Right atrium auricular region (tissue), 2 donors: Measurements from ENCODE around the gene HCK. TPM values are rescaled to one million over a fixed set of nuclear protein-coding genes. Genes with fewer than 3 reads are reported as not detected.
A peak's percentile ranks its signal among the peaks of the same experiment; 100 is the strongest.

Experiments
- DNase-seq: peaks from one replicate; pipeline ENCODE4 v3.0.0-alpha.2; 2019; ENCODE audit warnings: low spot score
- H3K27ac ChIP-seq, 2 donors: fragments of 200-600 bp; sonication (generic); 1 replicate in 1 of 2; 2 replicates in 1 of 2; pipeline ENCODE4 v1.5.1; 2016 to 2019
- H3K27me3 ChIP-seq, 2 donors: fragments of 200-600 bp; sonication (generic); one replicate each; pipeline versions ENCODE4 v1.5.1 to v1.6.0; 2017 to 2019
- H3K36me3 ChIP-seq: fragments of 200-600 bp; sonication (generic); one replicate; pipeline ENCODE4 v1.5.1; 2016
- H3K4me1 ChIP-seq, 2 donors: fragments of 200-600 bp; sonication (generic); one replicate each; pipeline versions ENCODE4 v1.5.1 to v1.6.0; 2017 to 2019
- H3K4me3 ChIP-seq, 2 donors: fragments of 200-600 bp; sonication (generic); 1 replicate in 1 of 2; 2 replicates in 1 of 2; pipeline ENCODE4 v1.5.1; 2017 to 2019; ENCODE audit warnings: mild to moderate bottlenecking in 1 of 2, moderate library complexity in 1 of 2
- H3K9me3 ChIP-seq, 2 donors: fragments of 200-600 bp; sonication (generic); one replicate each; pipeline ENCODE4 v1.5.1; 2019
- CTCF ChIP-seq, 2 donors: fragments of 200-600 bp; sonication (generic); IDR thresholded peaks; one replicate each; pipeline ENCODE4 v1.5.1; 2019; ENCODE audit warnings: antibody characterized with exemption in 2 of 2
- total RNA-seq, 2 donors: library from RNA; depleted of rRNA; stranded (reverse); fragments of >200 nt; gene quantifications; one replicate each; pipeline ENCODE4 v1.1.0, GENCODE V29; 2016

The HCK gene
- total RNA-seq, 2 donors from 2014 or later: 2.3 to 9.2 TPM

DNA sequence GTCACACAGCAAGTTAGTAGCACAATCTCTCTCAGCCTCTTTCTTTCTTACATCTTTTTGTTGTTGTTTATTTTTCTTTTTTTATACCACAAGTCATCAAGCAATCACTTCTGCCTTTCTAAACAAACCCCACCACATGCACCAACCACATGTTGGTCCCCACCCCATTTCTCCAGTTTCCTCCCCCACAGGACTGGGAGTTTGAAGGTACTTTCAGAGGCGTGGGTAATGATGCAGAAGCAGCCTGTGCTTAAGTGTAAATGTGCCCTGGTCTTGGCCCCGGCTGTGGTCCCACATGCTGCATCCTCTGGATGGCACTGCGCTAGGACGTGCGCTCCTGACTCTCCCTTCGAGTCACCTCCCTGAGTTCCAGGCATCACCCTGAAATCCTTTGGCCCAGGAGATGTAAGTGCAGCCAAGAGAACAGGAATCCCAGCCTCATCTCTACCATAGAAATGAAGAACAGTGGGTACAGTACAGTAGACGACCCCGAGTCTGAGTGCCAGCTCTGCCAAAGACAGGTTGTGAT is 5.7 kb downstream of the HCK start:
- DNase-seq: no peak
- H3K27me3 ChIP-seq: peaks cover 4 to 7% of the 10 kb centered on the region in 2 donors
- peaks cover 0 to 2% of the 10 kb centered on the region in 2 donors for H3K4me1 ChIP-seq
- H3K27ac ChIP-seq: no peak overlapping the region
- H3K9me3 ChIP-seq: no peaks in the 10 kb centered on the region
- H3K36me3 ChIP-seq: no peaks in the 10 kb centered on the region
- no peak for TF ChIP-seq CTCF (IDR thresholded peaks at IDR 0.05)
- no peak overlapping the region for H3K4me3 ChIP-seq

DNA sequence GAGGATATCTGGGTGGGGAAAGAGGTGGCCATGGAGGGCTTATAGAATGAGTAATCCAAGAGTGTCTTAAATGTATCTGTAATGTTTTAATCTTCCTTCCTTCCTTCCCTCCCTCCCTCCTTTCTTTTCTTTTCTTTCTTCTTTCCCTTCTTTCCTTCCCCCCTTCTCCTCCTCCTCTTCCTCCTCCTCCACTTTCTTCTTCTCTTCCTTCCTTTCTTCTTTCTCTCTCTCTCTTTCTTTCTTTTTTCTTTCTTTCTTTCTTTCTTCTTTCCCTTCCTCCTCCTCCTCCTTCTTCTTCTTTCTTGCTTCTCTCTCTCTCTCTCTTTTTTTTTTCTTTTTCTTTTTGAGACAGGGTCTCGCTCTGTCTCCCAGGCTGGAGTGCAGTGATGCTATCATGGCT is 7.1 kb downstream of the HCK start:
- no peak for TF ChIP-seq CTCF (IDR thresholded peaks at IDR 0.05)
- H3K9me3 ChIP-seq: no peaks in the 10 kb centered on the region

GRCh38 chr20:32062776-32063170 is 10.7 kb downstream of the HCK start:
- H3K27me3 ChIP-seq: no peaks in the 10 kb centered on the region
- peak; percentile 62 for DNase-seq
- no peaks in the 10 kb centered on the region for H3K4me1 ChIP-seq
- no peak for TF ChIP-seq CTCF (IDR thresholded peaks at IDR 0.05)
- H3K9me3 ChIP-seq: no peaks in the 10 kb centered on the region
- H3K27ac ChIP-seq: no peak overlapping the region
- H3K36me3 ChIP-seq: no peaks in the 10 kb centered on the region
- H3K4me3 ChIP-seq: no peak overlapping the region

More for the DNA sequence above, 7.1 kb downstream of the HCK start:
- Histone ChIP-seq H3K36me3 (no peaks in the 10 kb centered on the region), H3K4me1 (no peaks in the 10 kb centered on the region), H3K4me3 (no peak overlapping the region), H3K27ac (no peak overlapping the region), H3K27me3 (no peaks in the 10 kb centered on the region)
- no peak for DNase-seq

GRCh38 chr20:32063695-32064094 is 11.7 kb downstream of the HCK start:
- peak overlapping the region in 1 of 2 donors; percentile 23 for H3K27ac ChIP-seq
- no peak for TF ChIP-seq CTCF (IDR thresholded peaks at IDR 0.05)
- H3K27me3 ChIP-seq: no peaks in the 10 kb centered on the region
- H3K4me1 ChIP-seq: no peaks in the 10 kb centered on the region
- no peaks in the 10 kb centered on the region for H3K9me3 ChIP-seq
- H3K4me3 ChIP-seq: no peak overlapping the region
- DNase-seq: no peak
- no peaks in the 10 kb centered on the region for H3K36me3 ChIP-seq

- Histone ChIP-seq H3K4me3 (no peak overlapping the region), H3K27ac (no peak overlapping the region), H3K9me3 (no peaks in the 10 kb centered on the region), H3K4me1 (no peaks in the 10 kb centered on the region), H3K27me3 (no peaks in the 10 kb centered on the region), H3K36me3 (no peaks in the 10 kb centered on the region)
- DNase-seq: no peak
- TF ChIP-seq CTCF (IDR thresholded peaks at IDR 0.05): no peak
These were observed 12.6 kb downstream of the HCK start for GRCh38 chr20:32064667-32065066.

GRCh38 chr20:32067234-32067821 is 15.3 kb downstream of the HCK start:
- H3K4me3 ChIP-seq: no peak overlapping the region
- H3K27me3 ChIP-seq: no peaks in the 10 kb centered on the region
- no peak overlapping the region for H3K27ac ChIP-seq
- TF ChIP-seq CTCF (IDR thresholded peaks at IDR 0.05): no peak
- no peaks in the 10 kb centered on the region for H3K36me3 ChIP-seq
- DNase-seq: no peak
- no peaks in the 10 kb centered on the region for H3K4me1 ChIP-seq
- no peaks in the 10 kb centered on the region for H3K9me3 ChIP-seq
